Measurements from ENCODE around the gene SLC12A1.
"Not testable (repeated sequence)": the region's sequence is repeated elsewhere in the genome, so short reads cannot be mapped to it uniquely, and the experiment has no call there.

Gene SLC12A1

DNA sequence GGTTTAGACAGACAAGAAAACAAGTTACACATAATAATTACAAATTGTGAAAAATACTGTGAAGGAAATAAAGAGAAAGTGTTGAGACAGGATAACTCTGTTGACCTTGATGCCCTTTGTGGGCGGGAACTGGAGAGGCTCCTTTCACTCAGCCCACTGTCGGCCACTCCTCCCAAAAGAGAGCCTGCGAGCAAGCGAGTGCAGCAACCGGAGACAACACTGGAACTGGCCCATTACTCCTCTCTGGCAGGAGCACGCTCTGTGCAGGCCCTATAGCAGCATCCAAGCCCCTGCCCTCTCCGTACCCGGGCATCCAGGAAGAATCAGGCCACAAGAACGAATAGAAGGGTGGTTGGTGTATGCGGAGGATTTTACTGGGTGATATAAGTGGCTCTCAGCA, 108.9 kb downstream of the SLC12A1 start:
- no peak for DNase-seq

DNA sequence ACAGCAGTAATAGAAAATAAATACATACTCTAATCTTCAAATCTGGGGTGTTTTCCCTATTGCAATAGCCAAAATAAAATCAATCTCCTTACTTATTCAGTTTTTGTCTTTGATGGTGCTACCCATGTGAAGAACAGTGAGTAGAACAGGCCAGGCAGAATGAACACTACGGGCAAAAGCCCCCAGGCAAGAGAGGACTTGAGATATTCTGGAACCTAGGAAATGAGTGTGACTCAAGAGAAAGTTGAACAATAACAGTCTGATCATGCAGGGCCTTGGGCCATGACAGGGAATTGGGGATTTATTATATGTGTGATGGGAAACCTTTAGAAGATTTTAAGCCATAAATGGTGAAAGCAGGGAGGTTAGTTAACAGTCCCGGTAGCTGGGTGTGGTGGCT, 111.1 kb downstream of the SLC12A1 start:
- no peak for DNase-seq

DNA sequence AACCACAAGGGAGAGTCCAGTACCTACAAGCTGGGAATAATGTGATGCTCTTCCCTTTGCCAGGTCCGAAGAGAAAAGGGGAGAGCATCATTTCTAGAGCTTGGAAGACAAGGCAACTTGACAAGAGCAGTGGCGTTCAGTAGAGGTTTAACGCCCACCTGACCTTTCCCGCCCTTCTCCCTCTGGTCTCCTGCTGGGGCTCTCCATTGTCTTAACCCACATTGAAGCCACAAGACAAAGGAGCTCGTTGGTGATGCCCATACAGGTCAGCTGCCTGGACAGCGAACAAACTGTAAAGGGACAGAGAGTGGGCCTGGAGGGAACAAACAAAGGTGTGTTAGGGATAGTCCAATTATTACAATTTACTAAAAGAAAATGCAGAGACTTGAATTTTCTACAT, 112.0 kb downstream of the SLC12A1 start:
- no peak for DNase-seq

DNA sequence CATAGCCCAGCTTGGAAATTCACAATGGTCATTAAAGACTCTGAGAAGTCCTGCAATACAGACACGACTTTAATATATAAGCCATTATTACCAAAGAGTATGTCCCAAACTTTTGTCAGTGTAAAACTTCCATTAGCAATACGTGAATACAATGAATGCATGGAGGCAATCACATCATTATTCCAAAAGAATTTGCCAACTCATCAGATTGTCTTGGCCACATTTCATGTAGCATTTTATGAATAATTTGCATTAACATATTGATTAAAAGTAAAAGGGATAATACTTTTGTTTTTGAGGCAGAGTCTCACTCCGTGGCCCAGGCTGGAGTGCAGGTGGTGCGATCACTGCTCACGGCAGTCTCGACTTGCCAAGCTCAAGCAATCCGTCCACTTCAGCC, 117.2 kb downstream of the SLC12A1 start:
- no peak for DNase-seq

DNA sequence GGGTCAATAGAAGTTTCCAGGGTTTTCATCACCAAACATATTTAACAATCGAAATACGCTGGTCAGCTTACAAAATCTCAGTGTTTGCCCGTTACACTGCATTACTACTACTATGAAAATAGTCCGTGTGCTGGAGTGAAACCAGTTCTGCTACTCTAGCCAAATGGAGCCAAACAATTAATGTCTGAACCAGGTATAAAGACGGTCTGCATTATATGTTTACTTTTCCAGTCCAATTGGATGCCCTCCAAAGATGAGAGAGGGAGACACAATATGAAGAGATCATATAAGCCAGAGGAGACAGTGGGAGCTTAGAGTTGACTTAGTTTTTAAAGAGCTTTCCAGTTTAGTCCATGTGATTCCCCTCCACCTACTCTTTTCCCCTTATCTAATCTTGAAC, 118.8 kb downstream of the SLC12A1 start:
- no peak for DNase-seq

DNA sequence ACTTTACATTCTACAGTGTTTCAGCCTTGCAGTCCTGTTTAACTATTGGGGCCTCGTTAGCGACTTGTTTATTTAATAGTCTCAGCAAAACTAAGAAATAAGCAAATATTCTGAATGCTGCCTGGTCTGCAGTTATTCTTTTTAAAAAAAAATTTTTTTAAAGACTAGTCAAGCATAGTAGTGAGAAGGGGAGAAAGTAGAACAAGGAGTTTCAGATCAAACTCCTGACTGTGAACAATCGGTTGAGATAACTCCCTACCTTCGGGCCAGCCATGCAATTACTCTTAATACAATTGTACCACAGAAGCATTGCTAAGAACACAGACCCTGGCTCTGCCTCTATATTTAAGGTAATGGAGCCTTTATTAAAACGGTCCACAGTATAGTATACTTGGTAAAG, 119.3 kb downstream of the SLC12A1 start:
- no peak for DNase-seq

DNA sequence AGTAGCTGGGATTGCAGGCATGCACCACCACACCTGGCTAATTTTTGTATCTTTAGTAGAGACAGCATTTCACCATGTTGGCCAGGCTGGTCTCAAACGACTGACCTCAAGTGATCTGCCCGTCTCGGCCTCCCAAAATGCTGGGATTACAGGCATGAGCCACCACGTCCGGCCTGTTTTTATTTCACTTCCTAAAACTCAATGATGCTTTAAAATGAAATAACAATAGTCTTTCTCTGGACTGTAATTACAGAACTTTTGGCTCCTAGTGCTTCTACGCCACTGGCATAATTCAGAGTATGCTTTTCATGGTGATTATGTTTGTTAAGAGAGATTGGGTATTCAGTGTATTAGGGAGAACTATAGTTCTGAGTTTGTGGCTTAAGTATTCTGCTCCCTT, 120.1 kb downstream of the SLC12A1 start:
- DNase-seq = not testable (repeated sequence)

DNA sequence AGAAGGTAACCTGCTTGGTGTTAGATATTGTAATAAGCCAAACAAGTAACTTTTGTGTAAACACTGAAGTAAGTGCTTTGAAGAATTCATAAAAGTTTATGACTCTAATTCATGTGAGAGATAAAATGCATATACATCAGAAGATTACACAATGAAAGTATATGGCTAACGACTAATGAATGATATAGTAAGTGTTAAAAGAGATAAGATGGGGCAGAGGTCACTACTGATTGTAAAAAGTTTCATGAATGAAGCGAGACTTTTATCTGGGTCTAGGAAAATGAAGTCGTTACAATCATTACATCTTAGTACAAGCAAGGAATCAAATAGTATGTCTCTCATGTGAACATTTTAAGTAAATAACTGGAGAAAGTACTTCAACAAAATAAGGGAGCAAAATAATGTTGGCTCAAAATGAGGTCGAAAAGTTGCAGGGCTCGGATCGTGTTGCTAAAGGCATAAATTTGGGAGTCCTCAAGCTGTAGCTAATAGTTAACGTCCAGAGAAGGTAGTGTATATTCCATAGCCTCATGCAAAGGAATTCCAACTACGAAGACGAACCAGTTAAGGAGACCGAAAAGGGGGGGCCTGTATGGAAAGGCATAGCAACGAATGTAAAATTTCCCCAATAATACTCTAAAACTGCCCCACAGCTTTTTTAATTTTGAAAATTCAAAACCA, 124.1 kb downstream of the SLC12A1 start:
- no peak for DNase-seq

DNA sequence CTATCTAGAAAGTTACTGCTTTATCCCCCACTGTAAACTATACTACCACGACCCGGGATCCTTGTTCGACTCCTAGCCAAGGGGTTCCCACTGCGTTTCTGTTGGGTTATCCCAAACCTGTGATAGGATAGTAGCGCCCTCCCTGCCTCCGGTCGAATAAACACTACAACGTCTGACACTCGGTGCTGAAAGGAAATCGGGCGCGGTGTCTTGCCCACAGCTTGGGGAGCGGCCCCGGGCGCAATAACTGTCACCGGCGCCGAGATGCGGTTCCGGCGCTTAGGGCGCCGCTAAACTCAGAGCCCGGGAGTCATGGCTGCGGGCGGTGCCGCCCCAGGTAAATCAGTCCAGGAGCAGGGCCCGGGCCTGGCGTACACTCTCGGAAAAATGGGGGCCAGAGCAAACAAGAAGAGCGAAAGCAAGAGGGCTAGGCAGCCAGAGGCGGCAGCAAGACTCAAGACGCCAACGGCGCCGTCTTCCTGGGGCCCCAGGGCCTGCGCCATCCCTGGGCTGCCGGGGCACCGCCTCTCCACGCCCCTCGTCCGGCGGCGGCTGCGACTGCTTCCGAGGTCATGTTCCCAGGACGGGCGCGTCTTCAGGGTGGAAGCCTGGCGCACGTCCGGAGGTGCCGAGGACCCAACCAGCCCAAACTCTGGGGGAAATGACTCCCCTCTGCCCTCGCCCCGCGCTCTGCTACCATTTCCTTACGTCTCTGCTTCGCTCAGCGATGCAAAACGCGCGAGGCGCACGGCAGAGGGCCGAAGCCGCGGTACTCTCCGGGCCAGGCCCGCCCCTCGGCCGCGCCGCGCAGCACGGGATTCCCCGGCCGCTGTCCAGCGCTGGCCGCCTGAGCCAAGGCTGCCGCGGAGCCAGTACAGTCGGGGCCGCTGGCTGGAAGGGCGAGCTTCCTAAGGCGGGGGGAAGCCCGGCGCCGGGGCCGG, 125.0 kb downstream of the SLC12A1 start, which contains the start of gene DUT:
DUT (plus strand) TSS at position 575 of the 941 bp plus-strand sequence; CDS start at position 662, 87 bp downstream.
- DNase-seq = peak; percentile 79

DNA sequence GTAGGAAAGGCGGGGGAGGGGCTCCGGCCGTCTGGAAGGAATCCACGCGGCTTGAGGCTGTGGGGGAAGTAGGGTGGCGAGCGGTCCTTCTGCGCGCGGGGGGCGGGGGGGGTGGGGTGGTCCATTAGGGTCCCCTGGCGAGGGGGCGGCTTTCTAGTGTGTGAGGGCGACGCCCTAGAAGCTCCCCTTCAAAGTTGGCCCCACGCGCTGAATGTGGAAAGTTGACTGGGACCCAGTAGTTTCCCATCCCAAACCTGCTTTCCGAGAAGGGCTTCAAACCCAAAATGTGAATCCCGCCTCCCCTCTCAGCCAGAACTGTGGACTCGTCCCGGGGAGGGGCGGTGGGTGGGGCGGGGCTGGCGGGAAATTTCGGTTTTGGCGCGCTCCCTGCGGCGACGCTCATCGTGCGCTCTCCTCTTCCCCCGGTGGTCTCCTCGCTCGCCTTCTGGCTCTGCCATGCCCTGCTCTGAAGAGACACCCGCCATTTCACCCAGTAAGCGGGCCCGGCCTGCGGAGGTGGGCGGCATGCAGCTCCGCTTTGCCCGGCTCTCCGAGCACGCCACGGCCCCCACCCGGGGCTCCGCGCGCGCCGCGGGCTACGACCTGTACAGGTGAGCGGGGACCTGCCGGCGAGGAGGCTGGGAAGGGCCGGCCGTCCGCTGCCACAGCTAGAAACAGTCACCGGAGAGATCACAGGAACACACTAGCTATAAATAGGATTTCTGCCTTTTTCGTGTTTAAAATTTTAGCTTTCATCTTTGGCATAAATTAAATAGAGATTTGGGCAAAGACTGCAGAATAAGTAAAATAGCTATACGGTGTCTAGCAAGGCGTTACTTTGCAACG, 125.9 kb downstream of the SLC12A1 start:
- peak; percentile 56 for DNase-seq

DNA sequence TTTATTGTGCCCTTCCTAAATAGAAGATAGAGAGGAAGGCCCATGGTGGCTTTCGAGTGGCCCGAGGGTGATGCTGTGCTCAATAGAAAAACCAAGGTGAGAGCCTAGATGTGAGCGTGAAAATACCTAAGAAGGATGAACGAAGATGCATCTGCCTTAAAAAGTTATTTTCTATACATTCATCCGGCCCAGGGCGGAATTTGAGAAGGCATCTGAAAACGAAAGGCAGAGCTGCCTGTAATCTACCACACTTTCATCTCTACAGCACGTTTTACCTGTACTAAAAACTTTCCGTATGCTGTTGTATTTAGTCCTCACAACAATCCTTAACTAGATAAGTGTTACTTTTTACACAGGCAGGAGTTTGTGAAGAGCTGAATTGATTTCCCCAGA, 126.5 kb downstream of the SLC12A1 start:
- DNase-seq = no peak

DNA sequence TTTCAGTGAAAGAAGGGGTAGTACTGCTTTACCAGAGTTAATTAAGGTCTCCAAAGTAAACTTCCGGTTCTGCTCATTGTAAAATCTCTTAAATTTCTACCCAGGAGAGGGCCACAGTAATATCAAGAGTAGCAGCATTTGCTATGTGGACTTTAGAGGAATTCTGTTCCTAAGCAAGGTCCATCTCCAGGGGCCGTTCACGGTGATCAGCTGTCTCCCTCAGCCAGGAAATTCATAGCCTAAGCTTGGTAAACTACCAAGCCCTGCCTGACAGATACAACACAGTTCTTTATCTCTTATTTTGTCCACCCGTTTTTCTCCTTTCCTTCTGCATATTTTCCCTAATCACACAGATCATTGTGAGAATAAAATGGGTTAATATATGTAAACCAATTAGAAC, 127.4 kb downstream of the SLC12A1 start:
- no peak for DNase-seq

DNA sequence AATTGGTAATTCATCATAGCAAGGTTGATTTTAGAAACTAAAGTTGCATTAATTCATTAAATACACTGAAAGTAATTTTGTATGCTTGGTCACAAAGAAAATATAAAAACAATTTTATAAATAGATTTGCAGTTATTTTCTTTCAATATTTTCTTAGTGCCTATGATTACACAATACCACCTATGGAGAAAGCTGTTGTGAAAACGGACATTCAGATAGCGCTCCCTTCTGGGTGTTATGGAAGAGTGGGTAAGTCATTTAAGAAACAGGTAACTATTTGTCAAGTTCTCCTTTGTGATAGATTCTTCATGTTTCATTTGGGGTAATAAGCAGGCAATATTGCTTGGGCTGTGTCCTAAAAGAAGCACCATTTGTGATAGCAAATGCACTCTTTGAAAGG, 128.2 kb downstream of the SLC12A1 start:
- DNase-seq = no peak

DNA sequence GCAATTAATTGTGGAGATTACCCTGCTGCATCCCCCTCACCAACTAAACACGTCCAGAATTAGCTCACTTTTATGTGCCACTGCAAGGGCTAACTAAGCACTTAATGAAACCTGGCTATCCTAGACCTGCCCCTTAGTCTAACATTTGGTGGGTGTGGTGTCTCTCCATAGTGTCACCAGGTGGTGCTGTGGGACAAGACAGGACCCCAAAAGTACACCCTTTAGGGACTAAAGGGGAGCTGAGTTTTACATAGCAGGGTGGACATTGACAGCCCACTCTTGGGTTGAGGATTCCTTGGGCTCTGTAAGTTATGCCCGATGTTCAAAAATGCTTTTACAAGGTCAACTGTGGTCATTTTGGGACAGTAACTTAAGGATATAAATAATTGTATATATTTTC, 130.8 kb downstream of the SLC12A1 start:
- DNase-seq = peak; percentile 25

DNA sequence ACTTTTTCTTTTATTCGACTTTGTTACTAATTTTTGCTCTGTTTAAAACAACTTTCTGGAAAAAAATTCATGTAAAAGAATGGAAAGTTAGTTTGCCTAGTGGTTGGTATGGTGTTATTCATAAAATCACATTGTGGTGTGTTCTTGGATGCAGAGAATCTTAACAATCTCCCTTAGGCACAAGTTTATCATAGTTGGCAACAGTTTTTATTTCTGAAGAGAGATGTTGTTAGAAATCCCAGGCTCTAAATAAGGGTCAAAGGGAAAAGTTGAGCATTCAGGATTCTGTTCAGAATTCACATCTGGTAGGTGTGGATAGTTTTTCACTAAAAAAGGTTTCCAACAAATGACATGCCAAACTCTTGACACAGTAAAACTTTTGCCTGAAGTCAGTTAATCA, 131.5 kb downstream of the SLC12A1 start:
- no peak for DNase-seq

DNA sequence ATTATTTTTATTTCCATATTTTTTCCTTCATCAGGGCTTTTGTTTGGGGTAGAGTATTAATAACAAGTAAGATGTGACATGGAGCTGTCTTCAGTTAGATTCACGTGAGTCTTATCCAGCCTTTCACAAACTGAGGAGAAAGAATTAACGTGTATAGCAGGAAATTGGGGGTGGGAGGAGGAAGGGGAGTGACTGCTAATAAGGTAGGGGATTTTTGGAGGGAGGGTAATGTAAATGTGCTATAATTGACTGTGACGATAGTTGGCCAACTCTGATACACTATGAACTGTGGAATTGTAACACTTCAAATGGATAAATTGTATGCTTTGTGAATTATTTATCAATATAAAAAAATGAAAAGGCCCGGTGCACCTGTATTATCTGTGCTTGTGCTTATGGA, 134.0 kb downstream of the SLC12A1 start:
- no peak for DNase-seq

DNA sequence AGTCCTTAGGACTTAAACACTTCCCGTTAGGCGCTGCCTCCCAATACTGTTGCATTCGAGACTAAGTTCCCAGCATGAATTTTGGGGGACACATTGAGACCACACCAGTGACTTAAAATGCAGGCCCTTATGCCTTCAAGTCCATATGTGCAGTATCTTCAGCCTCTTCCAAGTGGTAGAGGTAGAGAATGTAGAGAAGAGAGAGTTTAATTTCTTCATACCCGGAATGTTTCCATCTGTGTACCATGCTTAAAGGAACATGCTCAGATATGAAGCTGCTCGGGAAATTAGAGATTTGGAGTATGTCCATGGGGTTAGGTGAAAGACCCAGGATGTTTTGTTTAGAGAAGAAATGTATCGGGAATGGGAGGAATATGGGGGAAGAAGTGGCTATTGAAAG, 137.8 kb downstream of the SLC12A1 start:
- no peak for DNase-seq

DNA sequence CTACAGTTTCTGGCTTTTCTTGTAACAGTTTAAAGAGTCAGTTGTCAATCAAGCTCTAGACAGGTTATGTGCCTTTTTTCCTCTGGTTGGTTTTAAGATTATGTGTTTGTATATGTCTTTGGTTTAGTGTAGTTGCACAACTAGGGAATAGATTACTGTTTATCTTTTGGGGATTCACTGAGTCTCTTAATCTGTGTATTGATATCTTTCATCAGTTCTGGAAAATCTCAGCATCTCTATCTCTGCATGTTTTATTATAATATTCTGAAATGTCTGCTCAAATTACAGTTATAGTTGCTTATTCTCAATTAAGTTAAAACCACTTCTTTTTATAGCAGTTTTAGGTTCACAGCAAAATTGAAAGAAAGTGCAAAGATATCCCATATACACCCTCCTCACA, 139.4 kb downstream of the SLC12A1 start:
- DNase-seq = no peak

DNA sequence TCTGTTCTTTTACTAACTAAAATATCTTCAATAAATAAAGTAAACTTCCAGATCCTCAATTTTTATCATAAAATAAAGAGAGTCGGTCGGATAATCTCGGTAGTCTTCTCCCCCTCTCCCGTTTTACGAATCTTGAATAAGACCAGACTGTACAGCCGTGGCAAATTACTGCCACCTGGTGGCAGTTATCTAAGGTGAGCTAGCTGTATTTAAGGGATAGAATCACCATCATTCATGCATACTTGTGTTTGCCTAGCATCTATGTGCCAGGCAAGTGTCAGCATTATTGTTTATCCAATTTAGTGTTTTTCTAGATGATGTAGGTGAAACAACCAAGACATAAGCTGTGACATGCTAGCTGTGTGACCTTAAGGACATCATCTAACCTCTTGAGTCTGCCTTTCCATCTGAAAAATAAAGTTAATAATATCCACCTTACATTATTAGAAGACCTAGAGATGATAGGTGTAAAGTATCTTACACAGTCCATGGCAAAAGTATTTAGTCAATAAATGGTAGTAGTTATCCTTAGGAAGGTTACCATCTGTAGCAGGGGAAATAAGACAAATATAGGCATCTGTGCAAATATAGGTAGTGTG, 146.5 kb downstream of the SLC12A1 start:
- DNase-seq = peak; percentile 61

All from CD4-positive, alpha-beta T cell treated with Interleukin-4 for 4 hours (primary cell).